ACC112 (cell line): ENCODE measurements around the gene SNAP25.
A peak's percentile ranks its signal among the peaks of the same experiment; 100 is the strongest.

Experiments
- H2AFZ ChIP-seq: fragments of 200-600 bp; sonication (generic); one replicate; pipeline ENCODE4 v1.6.0; 2017; ENCODE audit warnings: antibody characterized with exemption, low read length; ENCODE audit not compliant: unreplicated experiment
- H3K27ac ChIP-seq: fragments of 200-600 bp; sonication (generic); 2 replicates; pipeline ENCODE4 v1.5.1; 2014; ENCODE audit warnings: low read depth, mild to moderate bottlenecking, antibody characterized with exemption, low read length, moderate library complexity
- H3K27me3 ChIP-seq: fragments of 200-600 bp; sonication (generic); 2 replicates; pipeline ENCODE4 v1.6.1; 2014; ENCODE audit warnings: mild to moderate bottlenecking, antibody characterized with exemption, low read length, moderate library complexity, mixed read lengths; ENCODE audit not compliant: insufficient read depth
- H3K36me3 ChIP-seq: fragments of 200-600 bp; sonication (generic); 2 replicates; pipeline ENCODE4 v1.6.1; 2016; ENCODE audit warnings: mild to moderate bottlenecking, antibody characterized with exemption, low read length, moderate library complexity, mixed read lengths; ENCODE audit not compliant: insufficient read depth
- H3K4me1 ChIP-seq: fragments of 200-600 bp; sonication (generic); one replicate; pipeline ENCODE4 v1.6.1; 2016; ENCODE audit warnings: low read length, mixed read lengths; ENCODE audit not compliant: insufficient read depth, unreplicated experiment, control insufficient read depth
- H3K4me3 ChIP-seq: fragments of 200-600 bp; sonication (generic); 2 replicates; pipeline ENCODE4 v1.5.1; 2014; ENCODE audit warnings: mild to moderate bottlenecking, low read depth, low read length
- H3K79me2 ChIP-seq: fragments of 200-600 bp; sonication (generic); one replicate; pipeline ENCODE4 v1.6.0; 2016; ENCODE audit warnings: low read length; ENCODE audit not compliant: control insufficient read depth, unreplicated experiment, insufficient read depth

Gene SNAP25

DNA sequence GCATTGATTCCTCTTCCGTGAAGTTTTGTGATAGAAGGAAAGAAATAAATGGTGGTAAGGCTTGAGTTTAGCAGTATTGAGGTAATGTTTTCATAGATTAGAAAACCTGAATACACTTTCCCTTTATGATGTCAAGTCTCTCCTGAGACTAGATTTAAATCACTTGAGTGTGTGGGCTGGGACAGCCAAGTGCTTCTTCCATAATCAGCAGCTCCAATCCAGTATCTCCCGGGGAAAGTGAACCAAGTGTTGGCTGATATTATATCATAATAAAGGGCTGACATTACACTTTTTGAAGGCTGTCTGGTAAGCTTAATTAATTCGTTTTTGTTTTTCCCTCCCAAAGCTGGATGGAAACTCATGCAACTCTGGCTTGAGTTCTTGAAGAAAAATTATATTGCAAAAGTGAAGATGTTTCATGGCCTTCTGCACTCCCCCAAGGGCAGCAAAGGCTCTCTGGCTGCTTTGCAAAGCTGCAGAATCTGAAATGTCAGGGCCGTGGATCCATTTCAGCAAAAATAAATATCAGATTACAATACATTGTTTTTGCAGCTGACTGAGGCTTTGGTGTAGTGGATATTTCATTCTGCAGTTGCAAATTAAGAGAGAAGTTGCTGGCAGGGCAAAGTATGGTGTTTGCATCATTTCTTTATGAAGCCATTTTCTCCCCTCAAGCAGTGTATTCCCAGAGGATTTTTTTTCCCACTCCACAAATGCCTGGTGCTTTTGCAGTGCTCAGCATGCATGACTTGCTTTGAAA lies 114.2 kb downstream of the SNAP25 start:
- Histone ChIP-seq H2AFZ (no peak overlapping the region), H3K27me3 (no peaks in the 10 kb centered on the region), H3K4me1 (peaks cover 32% of the 10 kb centered on the region), H3K27ac (no peak overlapping the region), H3K4me3 (no peak overlapping the region), H3K36me3 (no peaks in the 10 kb centered on the region), H3K79me2 (no peaks in the 10 kb centered on the region)

DNA sequence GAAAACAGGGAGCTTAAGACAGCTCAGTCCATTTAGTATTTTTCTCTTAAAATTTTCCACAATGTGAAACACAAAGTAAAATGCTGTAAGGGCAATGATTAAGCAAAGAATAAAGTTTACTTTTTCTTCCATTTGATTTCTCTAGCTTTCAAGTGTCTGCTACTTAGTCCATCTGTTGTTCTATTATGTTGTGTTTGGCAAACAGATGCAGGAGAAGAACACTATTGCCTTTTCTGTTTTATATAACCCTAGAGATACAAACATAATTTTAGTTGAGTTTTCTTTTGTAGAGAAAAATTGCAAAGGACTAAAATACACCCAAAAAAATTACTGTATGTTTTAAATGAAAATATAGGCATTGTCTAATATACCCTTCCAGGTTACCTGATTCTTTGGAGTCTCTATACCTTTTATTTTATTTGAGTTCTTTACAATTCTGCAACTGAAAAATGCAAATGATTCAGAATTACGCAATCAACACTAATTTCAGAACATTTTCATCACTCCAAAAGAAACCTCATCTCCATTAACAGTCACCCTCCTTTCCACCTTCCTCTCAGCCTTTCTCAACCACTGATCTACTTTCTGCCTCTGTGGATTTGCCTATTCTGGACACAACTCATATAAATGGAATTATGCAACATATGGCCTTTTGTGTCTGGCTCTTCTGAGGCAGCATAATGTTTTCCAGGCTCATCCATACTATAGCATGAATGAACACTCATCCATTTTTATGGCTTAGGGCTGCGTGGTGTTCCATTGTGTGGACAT lies 118.5 kb downstream of the SNAP25 start:
- Histone ChIP-seq H3K36me3 (no peaks in the 10 kb centered on the region), H3K4me3 (no peak overlapping the region), H2AFZ (no peak overlapping the region), H3K79me2 (no peaks in the 10 kb centered on the region), H3K4me1 (peaks cover 19% of the 10 kb centered on the region), H3K27ac (no peak overlapping the region), H3K27me3 (no peaks in the 10 kb centered on the region)

DNA sequence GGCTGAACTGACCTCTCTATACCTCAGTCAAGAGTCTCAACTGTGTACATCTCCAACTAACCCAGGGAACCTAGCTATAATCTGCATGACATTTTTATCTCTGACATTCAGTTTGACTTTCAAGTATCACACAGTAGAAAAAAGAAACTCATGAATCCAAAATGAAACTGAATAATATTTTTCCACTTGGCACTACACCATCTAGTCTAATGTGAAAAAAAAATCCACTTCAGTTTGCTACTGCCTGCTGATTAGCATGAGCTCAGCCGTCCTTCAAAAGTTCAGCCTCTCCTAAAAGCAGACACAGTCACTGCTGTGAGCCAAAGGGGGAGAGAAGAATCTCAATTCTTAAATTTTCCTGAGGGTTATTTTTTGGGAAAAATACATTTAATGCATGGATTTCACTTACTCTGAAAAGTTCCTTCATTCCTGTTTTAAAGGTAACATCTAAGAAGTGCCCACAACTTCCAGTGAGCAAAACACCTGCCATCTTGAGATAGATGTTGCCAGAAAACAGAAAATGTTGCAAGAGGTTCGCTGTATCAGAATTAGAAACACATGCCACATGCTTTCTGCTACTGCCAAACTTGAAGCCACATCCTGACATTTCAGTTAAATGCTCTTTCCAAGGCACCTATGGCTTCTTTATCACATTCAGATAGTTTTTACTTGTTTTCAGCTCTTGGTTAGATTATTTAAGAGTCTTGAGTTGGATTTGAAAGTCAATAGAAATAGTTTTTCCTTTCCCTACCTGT lies 120.0 kb downstream of the SNAP25 start:
- no peaks in the 10 kb centered on the region for H3K27me3 ChIP-seq
- no peaks in the 10 kb centered on the region for H3K36me3 ChIP-seq
- H2AFZ ChIP-seq, result no peak overlapping the region
- H3K4me3 ChIP-seq, result no peak overlapping the region
- peaks cover 11% of the 10 kb centered on the region for H3K4me1 ChIP-seq
- no peak overlapping the region for H3K27ac ChIP-seq
- H3K79me2 ChIP-seq, result no peaks in the 10 kb centered on the region

DNA sequence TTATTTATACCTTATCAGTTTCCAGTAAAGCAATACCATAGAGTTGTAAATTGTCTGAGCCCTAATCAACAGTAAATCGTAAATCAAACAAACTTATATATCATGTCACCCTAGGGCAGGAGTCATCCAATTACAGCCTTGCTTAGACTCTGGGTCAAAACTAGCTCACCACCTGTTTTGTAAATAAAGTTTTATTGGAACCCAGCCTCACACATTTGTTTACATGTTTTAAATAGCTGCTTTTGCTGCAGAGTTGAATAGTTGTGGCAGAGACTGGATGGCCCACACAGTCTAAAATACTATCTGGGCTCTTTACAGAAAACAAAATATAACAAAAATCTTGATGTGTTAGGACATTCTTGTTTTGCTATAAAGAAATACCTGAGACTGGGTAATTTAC lies 121.0 kb downstream of the SNAP25 start:
- Histone ChIP-seq H3K4me1 (peaks cover 11% of the 10 kb centered on the region), H3K27me3 (no peaks in the 10 kb centered on the region), H3K36me3 (no peaks in the 10 kb centered on the region), H3K27ac (no peak overlapping the region), H3K79me2 (no peaks in the 10 kb centered on the region), H2AFZ (no peak overlapping the region), H3K4me3 (no peak overlapping the region)

GRCh38 chr20:10342152-10342551 lies 123.5 kb downstream of the SNAP25 start:
- Histone ChIP-seq H3K4me1 (peaks cover 6% of the 10 kb centered on the region), H3K36me3 (no peaks in the 10 kb centered on the region), H3K27me3 (no peaks in the 10 kb centered on the region), H3K4me3 (no peak overlapping the region), H2AFZ (no peak overlapping the region), H3K79me2 (no peaks in the 10 kb centered on the region), H3K27ac (no peak overlapping the region)

- H3K4me3 ChIP-seq, result no peak overlapping the region
- no peak overlapping the region for H3K27ac ChIP-seq
- no peaks in the 10 kb centered on the region for H3K27me3 ChIP-seq
- H3K4me1 ChIP-seq, result no peaks in the 10 kb centered on the region
- H3K79me2 ChIP-seq, result no peaks in the 10 kb centered on the region
- H3K36me3 ChIP-seq, result no peaks in the 10 kb centered on the region
- H2AFZ ChIP-seq, result no peak overlapping the region
Measured at GRCh38 chr20:10344953-10345352, 126.3 kb downstream of the SNAP25 start.

DNA sequence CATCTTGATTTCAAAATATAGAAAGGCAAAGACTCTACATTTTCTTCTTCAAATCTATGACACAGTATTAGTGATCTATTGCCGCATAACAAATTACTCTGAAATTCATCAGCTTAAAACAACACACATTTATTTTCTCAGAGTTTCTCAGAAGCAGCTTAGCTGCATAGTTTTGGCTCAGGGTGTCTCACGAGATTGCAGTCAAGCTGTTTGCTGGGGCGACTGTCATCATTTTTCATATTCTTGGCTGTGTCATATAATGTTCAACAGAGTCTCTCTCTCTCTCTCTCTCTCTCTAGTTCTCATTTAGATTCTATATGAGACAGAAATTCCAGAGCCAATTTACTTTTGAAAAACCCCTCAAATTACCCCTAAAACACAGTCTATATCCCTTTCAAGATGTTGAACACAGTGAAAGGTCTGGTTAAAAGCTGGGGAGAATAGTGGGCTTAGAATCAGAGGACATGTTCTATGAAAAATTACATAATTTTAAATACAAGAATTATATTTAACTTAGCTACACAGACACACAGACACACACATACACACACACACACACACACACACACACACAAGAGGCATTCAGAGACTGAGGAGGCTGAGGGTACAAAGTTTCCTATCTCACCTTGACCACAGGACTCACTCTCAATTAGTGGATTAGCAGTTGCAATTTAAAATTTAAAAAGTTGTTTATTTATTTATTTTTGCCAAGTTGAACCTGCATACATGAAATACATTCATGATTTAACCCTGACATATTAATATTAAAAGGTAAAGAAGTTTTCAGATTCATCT lies 128.7 kb downstream of the SNAP25 start:
- no peaks in the 10 kb centered on the region for H3K79me2 ChIP-seq
- no peaks in the 10 kb centered on the region for H3K36me3 ChIP-seq
- H3K4me3 ChIP-seq, result no peak overlapping the region
- H2AFZ ChIP-seq, result no peak overlapping the region
- H3K4me1 ChIP-seq, result peaks cover 17% of the 10 kb centered on the region
- H3K27me3 ChIP-seq, result no peaks in the 10 kb centered on the region
- no peak overlapping the region for H3K27ac ChIP-seq

DNA sequence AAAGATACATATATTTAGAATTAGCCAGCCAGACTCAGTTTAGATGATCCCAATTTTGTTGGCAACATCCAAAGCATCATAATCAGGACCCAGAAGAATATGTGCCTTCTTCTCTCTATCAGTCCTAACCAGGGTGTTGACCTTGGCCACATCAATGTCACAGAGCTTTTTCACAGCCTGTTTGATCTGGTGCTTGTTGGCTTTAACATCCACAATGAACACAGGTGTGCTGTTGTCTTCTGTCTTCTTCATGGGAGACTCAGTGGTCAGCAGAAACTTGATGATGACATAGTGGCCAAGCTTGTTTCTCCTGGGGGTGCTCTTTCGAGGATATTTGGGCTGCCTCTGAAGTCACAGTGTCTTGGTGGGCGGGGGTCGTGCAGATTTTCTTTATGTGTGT lies 130.5 kb downstream of the SNAP25 start:
- no peak overlapping the region for H2AFZ ChIP-seq
- H3K27me3 ChIP-seq, result no peaks in the 10 kb centered on the region
- peaks cover 28% of the 10 kb centered on the region for H3K4me1 ChIP-seq
- no peak overlapping the region for H3K27ac ChIP-seq
- no peak overlapping the region for H3K4me3 ChIP-seq
- H3K79me2 ChIP-seq, result no peaks in the 10 kb centered on the region
- no peaks in the 10 kb centered on the region for H3K36me3 ChIP-seq

GRCh38 chr20:10350188-10350842 lies 131.7 kb downstream of the SNAP25 start:
- Histone ChIP-seq H3K4me3 (no peak overlapping the region), H3K27ac (peak overlapping the region; percentile 87), H3K36me3 (no peaks in the 10 kb centered on the region), H3K79me2 (no peaks in the 10 kb centered on the region), H2AFZ (peak overlapping the region; percentile 28), H3K4me1 (peaks cover 28% of the 10 kb centered on the region), H3K27me3 (no peaks in the 10 kb centered on the region)
